NT2/D1 (cell line): ENCODE data around the gene KCNH1.

Source experiments
- DNase-seq: peaks from one replicate; pipeline ENCODE4 v3.0.0-alpha.2; 2011; ENCODE audit warnings: low read depth, low spot score
- H3K27me3 ChIP-seq: 2 replicates; pipeline ENCODE4 v1.6.0; 2011; ENCODE audit warnings: mild to moderate bottlenecking; ENCODE audit not compliant: insufficient read length, insufficient read depth
- H3K36me3 ChIP-seq: 2 replicates; pipeline ENCODE4 v1.6.1; 2011; ENCODE audit warnings: mild to moderate bottlenecking, low read length, mixed read lengths; ENCODE audit not compliant: insufficient read depth, insufficient read length
- H3K4me1 ChIP-seq: 2 replicates; pipeline ENCODE4 v1.5.1; 2011; ENCODE audit not compliant: insufficient read depth, insufficient read length
- H3K4me3 ChIP-seq: 2 replicates; pipeline ENCODE4 v1.5.1; 2011; ENCODE audit warnings: low read depth; ENCODE audit not compliant: insufficient read length
- H3K9ac ChIP-seq: 2 replicates; pipeline ENCODE4 v1.6.0; 2011; ENCODE audit warnings: low read depth; ENCODE audit not compliant: insufficient read length
- H3K9me3 ChIP-seq: 2 replicates; pipeline ENCODE4 v1.5.1; 2011; ENCODE audit warnings: mild to moderate bottlenecking, low read length; ENCODE audit not compliant: insufficient read depth
- SUZ12 ChIP-seq: IDR thresholded peaks from 2 replicates; pipeline ENCODE4 v1.6.1; 2011; ENCODE audit not compliant: insufficient read length, insufficient read depth; ENCODE audit errors: extremely low read depth
- YY1 ChIP-seq: IDR thresholded peaks from 2 replicates; pipeline ENCODE4 v1.6.1; 2011; ENCODE audit not compliant: insufficient read length, insufficient read depth
- ZNF274 ChIP-seq: IDR thresholded peaks from 2 replicates; pipeline ENCODE4 v1.6.1; 2011; ENCODE audit warnings: mild to moderate bottlenecking, low read depth, low read length

KCNH1 gene

DNA sequence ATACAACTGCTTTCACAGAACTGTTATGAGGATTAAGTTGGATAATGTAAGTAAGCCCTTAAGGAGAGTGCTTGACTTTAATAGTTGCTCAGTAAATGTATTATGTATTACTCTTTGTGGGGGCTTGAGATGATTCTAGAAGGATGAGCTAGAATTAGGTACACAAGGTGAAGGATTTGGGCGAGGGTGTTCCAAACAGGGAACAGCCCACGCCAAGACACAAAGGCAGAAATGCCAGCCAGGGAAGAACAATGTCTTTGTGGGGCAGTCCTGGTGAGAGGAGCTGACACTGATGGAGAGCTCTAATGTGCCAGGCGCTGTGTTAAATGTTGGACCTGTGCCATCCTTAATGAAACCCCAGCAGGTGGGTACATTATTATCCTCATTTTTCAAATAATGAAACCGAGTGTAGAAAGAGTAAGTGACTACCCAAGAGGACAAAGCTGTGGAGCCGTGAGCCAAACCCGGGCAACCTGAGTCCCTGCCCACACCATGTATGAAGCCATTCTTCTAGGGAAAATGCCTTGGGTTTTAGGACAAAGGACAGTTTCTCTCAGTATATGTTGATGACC lies 442.8 kb downstream of the KCNH1 start:
- DNase-seq, result no peak
- peaks cover 2% of the 10 kb centered on the region for H3K4me1 ChIP-seq
- no peak for TF ChIP-seq ZNF274
- no peak for TF ChIP-seq YY1
- H3K36me3 ChIP-seq, result no peaks in the 10 kb centered on the region
- no peaks in the 10 kb centered on the region for H3K9me3 ChIP-seq
- H3K27me3 ChIP-seq, result no peaks in the 10 kb centered on the region
- H3K4me3 ChIP-seq, result no peak overlapping the region
- H3K9ac ChIP-seq, result no peak overlapping the region

DNA sequence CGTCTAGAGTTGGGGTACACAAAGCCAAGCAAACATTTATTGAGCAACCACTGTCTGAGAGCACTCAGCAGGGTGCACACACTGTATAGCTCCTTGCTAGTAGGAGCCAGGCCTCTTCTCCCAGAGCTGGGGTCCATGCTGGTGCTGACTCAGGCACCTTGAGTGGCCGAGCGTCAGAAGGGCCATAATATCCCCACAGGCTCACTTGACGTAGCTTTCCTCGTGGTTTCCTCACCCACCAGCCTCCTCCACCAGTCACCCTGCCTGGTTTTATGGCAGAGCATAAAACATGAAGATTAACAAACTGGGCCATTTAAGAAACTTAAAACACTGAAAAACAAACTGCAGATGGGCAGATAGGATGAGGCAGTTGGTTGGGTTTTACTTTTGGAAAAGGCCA lies 443.7 kb downstream of the KCNH1 start:
- TF ChIP-seq YY1, result no peak
- no peak for TF ChIP-seq ZNF274
- H3K4me3 ChIP-seq, result no peak overlapping the region
- H3K4me1 ChIP-seq, result peaks cover 2% of the 10 kb centered on the region
- no peak for DNase-seq
- H3K9ac ChIP-seq, result no peak overlapping the region
- H3K36me3 ChIP-seq, result no peaks in the 10 kb centered on the region
- H3K9me3 ChIP-seq, result no peaks in the 10 kb centered on the region
- no peaks in the 10 kb centered on the region for H3K27me3 ChIP-seq

DNA sequence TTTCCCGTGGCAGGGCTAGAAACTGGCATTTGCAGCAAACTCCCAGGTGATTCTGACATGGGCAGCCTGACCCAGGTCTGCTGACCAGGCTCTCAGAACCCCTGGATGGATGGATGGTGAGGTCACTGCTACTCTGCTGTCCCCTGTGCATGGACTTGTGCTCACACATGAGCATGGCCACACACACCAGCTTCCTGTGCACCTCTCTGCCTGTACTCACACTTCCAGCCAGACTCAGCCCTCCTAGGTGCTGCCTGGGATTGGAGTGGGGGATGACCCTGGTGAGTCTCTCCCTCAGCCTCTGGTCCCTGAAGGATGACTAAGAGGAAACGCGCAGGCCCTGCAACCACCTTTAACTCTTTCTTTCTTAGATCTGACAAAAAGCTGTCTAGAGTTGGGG lies 444.1 kb downstream of the KCNH1 start:
- no peaks in the 10 kb centered on the region for H3K9me3 ChIP-seq
- no peaks in the 10 kb centered on the region for H3K27me3 ChIP-seq
- H3K4me1 ChIP-seq, result peaks cover 2% of the 10 kb centered on the region
- DNase-seq, result no peak
- no peak overlapping the region for H3K9ac ChIP-seq
- TF ChIP-seq YY1 (no peak), ZNF274 (no peak), SUZ12 (no peak)
- H3K36me3 ChIP-seq, result no peaks in the 10 kb centered on the region
- H3K4me3 ChIP-seq, result no peak overlapping the region

DNA sequence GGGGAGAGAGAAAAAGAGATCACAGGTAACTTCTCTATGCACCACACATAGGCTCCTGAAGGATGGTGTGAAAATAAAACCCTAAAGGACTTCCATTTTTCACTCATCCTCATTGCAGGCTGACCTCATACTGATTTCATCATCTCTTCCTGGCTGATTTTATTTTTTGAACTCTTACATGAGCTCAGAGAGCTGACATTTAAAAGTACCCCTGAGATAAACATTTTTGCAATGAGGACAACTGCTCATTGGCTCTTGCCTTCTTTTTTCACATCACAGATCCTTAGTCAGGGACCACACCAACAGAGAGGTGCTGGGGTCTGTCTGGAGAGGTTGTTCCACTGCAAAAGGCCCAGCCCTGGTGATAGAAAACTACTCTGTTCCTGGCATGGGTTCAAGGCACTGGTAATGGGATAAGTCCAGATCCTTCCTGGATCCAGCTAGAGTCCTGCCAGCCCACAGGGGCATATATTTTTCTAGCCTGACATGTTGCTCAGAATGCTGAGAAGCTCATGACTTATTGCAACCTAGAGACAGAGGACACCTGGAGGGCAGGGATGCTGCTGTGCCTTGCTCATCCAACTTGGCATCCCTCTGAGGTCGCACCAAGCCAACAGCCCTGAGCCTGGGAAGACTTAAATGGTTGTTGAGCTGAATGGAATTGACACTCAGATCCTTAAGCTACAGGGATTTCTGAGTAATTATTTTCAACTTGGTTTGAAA lies 445.3 kb downstream of the KCNH1 start:
- H3K9me3 ChIP-seq, result no peaks in the 10 kb centered on the region
- H3K27me3 ChIP-seq, result no peaks in the 10 kb centered on the region
- DNase-seq, result no peak
- no peaks in the 10 kb centered on the region for H3K36me3 ChIP-seq
- no peak overlapping the region for H3K9ac ChIP-seq
- H3K4me1 ChIP-seq, result peaks cover 2% of the 10 kb centered on the region
- no peak overlapping the region for H3K4me3 ChIP-seq
- TF ChIP-seq YY1, result no peak
- no peak for TF ChIP-seq ZNF274
- no peak for TF ChIP-seq SUZ12

DNA sequence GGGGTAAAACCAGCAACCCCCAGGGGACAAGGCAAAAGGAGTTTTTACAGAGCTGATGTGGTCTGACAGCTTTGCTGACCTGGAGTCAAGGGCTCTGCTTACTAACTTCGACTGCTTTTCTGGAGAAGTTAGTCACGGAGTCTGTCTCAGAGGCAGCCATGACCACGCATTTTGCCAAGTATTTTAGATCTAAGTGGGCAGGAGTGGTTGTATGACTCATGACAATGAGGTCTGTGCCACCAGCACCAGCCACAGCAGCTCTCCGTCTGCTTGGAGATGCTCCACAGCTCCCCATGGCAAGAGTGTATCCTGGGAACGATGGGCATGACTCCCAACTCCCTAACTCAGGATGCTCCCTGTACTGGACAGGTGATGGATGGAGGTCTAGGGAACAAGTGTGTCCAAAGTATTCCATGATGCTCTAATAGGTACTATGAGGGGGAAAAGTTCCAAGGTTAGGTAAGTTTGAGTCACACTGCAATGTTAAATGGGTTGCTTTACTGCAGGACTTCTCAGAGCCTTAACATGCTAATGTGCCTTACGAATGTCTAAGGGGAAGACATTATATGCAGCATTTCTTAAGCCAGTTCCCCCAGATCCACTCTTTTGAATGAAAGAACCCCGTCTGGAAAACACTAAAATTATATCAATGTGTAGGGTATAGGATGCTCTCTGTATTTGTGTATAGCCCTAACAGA lies 446.2 kb downstream of the KCNH1 start:
- TF ChIP-seq ZNF274 (no peak), SUZ12 (no peak), YY1 (no peak)
- DNase-seq, result no peak
- Histone ChIP-seq H3K27me3 (no peaks in the 10 kb centered on the region), H3K4me3 (no peak overlapping the region), H3K9ac (no peak overlapping the region), H3K4me1 (peaks cover 2% of the 10 kb centered on the region), H3K9me3 (no peaks in the 10 kb centered on the region), H3K36me3 (no peaks in the 10 kb centered on the region)

DNA sequence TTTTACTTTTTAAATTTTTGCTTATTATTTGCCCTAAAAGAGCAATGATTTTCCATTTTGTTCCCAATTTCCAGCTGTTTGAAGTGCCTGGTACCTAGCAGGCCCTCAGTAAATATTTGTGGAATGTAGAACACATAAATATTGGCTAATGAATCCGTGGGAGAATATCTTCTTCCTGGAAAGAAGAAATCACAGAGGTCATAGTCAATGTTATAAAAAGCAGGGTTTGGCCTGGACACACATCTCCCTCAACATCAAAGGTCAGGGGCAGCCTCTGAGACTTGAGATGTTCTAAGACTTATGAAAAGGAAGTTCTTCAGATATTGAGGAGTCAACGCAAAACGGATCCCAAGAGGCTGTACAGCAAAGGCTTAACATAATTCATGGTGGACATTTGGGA lies 447.1 kb downstream of the KCNH1 start:
- TF ChIP-seq ZNF274, result no peak
- TF ChIP-seq YY1, result no peak
- TF ChIP-seq SUZ12, result no peak
- Histone ChIP-seq H3K4me1 (peaks cover 2% of the 10 kb centered on the region), H3K36me3 (no peaks in the 10 kb centered on the region), H3K27me3 (no peaks in the 10 kb centered on the region), H3K9me3 (no peaks in the 10 kb centered on the region), H3K4me3 (no peak overlapping the region), H3K9ac (no peak overlapping the region)
- DNase-seq, result no peak

DNA sequence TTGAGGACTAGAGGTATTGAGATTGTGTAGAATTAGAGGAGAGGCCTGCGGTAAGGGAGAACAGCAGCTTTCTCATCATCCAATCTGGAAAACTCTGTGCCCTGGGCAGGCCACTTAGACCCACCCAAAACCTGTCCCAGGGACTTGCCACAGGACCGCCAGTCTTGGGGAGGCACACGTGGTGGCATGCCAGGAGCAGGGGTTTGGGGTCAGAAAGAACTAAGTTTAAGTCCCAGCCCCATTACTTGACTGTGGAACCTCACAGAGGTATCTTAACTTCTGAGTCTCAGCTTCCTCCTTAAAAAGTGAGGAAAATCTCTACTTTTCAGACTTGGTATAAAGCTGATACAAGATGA lies 448.7 kb downstream of the KCNH1 start:
- peaks cover 2% of the 10 kb centered on the region for H3K4me1 ChIP-seq
- TF ChIP-seq YY1 (no peak), ZNF274 (no peak), SUZ12 (no peak)
- no peak overlapping the region for H3K9ac ChIP-seq

More for the DNA sequence above, 448.7 kb downstream of the KCNH1 start:
- no peak overlapping the region for H3K4me3 ChIP-seq
- H3K36me3 ChIP-seq, result no peaks in the 10 kb centered on the region
- DNase-seq, result no peak
- H3K9me3 ChIP-seq, result no peaks in the 10 kb centered on the region
- no peaks in the 10 kb centered on the region for H3K27me3 ChIP-seq
